B cell (primary cell): Measurements from ENCODE around the gene GCNT2. TPM values are rescaled to one million over a fixed set of nuclear protein-coding genes. Genes with fewer than 3 reads are reported as not detected.

Experiments used
- ATAC-seq: fragments of 200-7000 bp; cut with Tn5 transposase; one replicate; pipeline ENCODE4 v1.10.0; 2021; ENCODE audit warnings: low read depth, mild to moderate bottlenecking, moderate number of reproducible peaks, moderate library complexity
- CTCF ChIA-PET: fragments of 350-600 bp; sonication (Branson Sonifier 250); formaldehyde crosslinking; loops from one replicate; lab custom pipeline; 2021; ENCODE audit warnings: antibody characterized with exemption, inconsistent platforms; lab: Charles Lee
- POLR2A ChIA-PET: fragments of 350-600 bp; sonication (Branson Sonifier 250); formaldehyde crosslinking; loops from one replicate; lab custom pipeline; 2021; ENCODE audit warnings: antibody characterized with exemption; lab: Charles Lee
- DNase-seq: peaks from one replicate; pipeline ENCODE4 v3.0.0; 2013
- H2AFZ ChIP-seq: 2 replicates; pipeline ENCODE4 v1.6.1; 2012; ENCODE audit warnings: mild to moderate bottlenecking, low read depth, low read length; ENCODE audit not compliant: insufficient read depth, poor library complexity, severe bottlenecking
- H3K27ac ChIP-seq, 2 donors: 1 replicate in 1 of 2; 2 replicates in 1 of 2; pipeline ENCODE4 v1.5.1; 2012 to 2013; ENCODE audit warnings: low read length in 2 of 2, mild to moderate bottlenecking in 2 of 2, moderate library complexity in 1 of 2
- H3K27me3 ChIP-seq, 4 experiments: fragments of 200-600 bp in 1 of 4; sonication (generic) in 1 of 4; replicated peaks in 1 of 4; 1 replicate in 2 of 4; 2 replicates in 2 of 4; pipeline versions ENCODE4 v1.6.1 to v1.7.0; 2013 to 2016; ENCODE audit warnings: low read length in 3 of 4, mild to moderate bottlenecking in 2 of 4, mixed read lengths in 1 of 4, moderate library complexity in 1 of 4; ENCODE audit not compliant: insufficient read depth in 4 of 4, control insufficient read depth in 3 of 4; ENCODE audit errors: control extremely low read depth in 1 of 4
- H3K36me3 ChIP-seq, 2 experiments: replicated peaks in 1 of 2; 1 replicate in 1 of 2; 2 replicates in 1 of 2; pipeline versions ENCODE4 v1.6.1 to v1.7.1; 2013; ENCODE audit warnings: low read length in 1 of 2; ENCODE audit not compliant: insufficient read depth in 2 of 2, control insufficient read depth in 1 of 2; ENCODE audit errors: control extremely low read depth in 1 of 2, extremely low read depth in 1 of 2
- H3K4me1 ChIP-seq, 2 donors: fragments of 200-600 bp in 1 of 2; sonication (generic) in 1 of 2; 1 replicate in 1 of 2; 2 replicates in 1 of 2; pipeline versions ENCODE4 v1.5.1 to v1.6.1; 2013 to 2017; ENCODE audit warnings: low read length in 2 of 2; ENCODE audit not compliant: control insufficient read depth in 2 of 2, insufficient read depth in 2 of 2
- H3K4me2 ChIP-seq: replicated peaks from 2 replicates; pipeline ENCODE3; 2012; ENCODE audit warnings: mild to moderate bottlenecking, low read depth, low read length; ENCODE audit not compliant: poor library complexity, severe bottlenecking
- H3K4me3 ChIP-seq, 5 experiments: fragments of 200-600 bp in 1 of 5; sonication (generic) in 1 of 5; 1 replicate in 3 of 5; 2 replicates in 2 of 5; pipeline versions ENCODE4 v1.5.1 to v1.7.0; 2011 to 2016; ENCODE audit warnings: low read length in 4 of 5, mild to moderate bottlenecking in 4 of 5, low read depth in 2 of 5, control low read depth in 1 of 5, moderate library complexity in 1 of 5; ENCODE audit not compliant: insufficient read depth in 1 of 5; ENCODE audit errors: control extremely low read depth in 1 of 5, extremely low read depth in 1 of 5
- H3K79me2 ChIP-seq: fragments of 200-600 bp; sonication (generic); one replicate; pipeline ENCODE4 v1.6.0; 2016; ENCODE audit warnings: low read length; ENCODE audit not compliant: control insufficient read depth, insufficient read depth
- H3K9ac ChIP-seq: fragments of 200-600 bp; sonication (generic); 2 replicates; pipeline ENCODE4 v1.6.1; 2017; ENCODE audit warnings: mild to moderate bottlenecking, low read length, moderate library complexity
- H3K9me3 ChIP-seq, 3 donors: one replicate each; pipeline versions ENCODE4 v1.6.1 to v1.7.1; 2013; ENCODE audit warnings: low read length in 2 of 3; ENCODE audit not compliant: control insufficient read depth in 2 of 3, insufficient read depth in 1 of 3; ENCODE audit errors: control extremely low read depth in 1 of 3
- H4K20me1 ChIP-seq: 2 replicates; pipeline ENCODE4 v1.6.0; 2012; ENCODE audit warnings: mild to moderate bottlenecking, low read length; ENCODE audit not compliant: insufficient read depth, control insufficient read depth, poor library complexity, severe bottlenecking
- H3K27ac Mint-ChIP-seq: one replicate; pipeline ENCODE4 v1.8.0; 2021; ENCODE audit warnings: mixed read lengths
- H3K27me3 Mint-ChIP-seq: one replicate; pipeline ENCODE4 v1.8.0; 2021; ENCODE audit warnings: mixed read lengths
- H3K4me1 Mint-ChIP-seq: one replicate; pipeline ENCODE4 v1.8.0; 2021; ENCODE audit warnings: mixed read lengths
- H3K4me3 Mint-ChIP-seq: one replicate; pipeline ENCODE4 v1.8.0; 2021; ENCODE audit warnings: mixed read lengths
- H3K9me3 Mint-ChIP-seq: one replicate; pipeline ENCODE4 v1.8.0; 2022; ENCODE audit warnings: mixed read lengths; ENCODE audit not compliant: insufficient read depth
- EZH2 ChIP-seq: IDR thresholded peaks from 2 replicates; pipeline ENCODE4 v1.6.1; 2012; ENCODE audit warnings: borderline replicate concordance, low read depth, mild to moderate bottlenecking, moderate library complexity, low read length; ENCODE audit not compliant: insufficient read depth, poor library complexity, severe bottlenecking
- WGBS: methylation state at CpG from one replicate; pipeline ENCODE4 v1.1.5; 2013; ENCODE audit warnings: missing lambda C conversion rate; ENCODE audit not compliant: insufficient coverage; 5-methylcytosine and 5-hydroxymethylcytosine counted together
- intact Hi-C: fragments of 100-400 bp; cut with micrococcal nuclease; formaldehyde crosslinking; loops from one replicate; pipeline ENCODE4 v1.10.0; 2022
- polyA plus RNA-seq: library from polyadenylated mRNA; depleted of rRNA; stranded (reverse); fragments of >200 nt; gene quantifications from 2 replicates; pipeline ENCODE4 v1.2.3, GENCODE V29; 2012
- total RNA-seq, 2 donors: library from RNA; stranded (reverse); fragments of 120-200 nt in 1 of 2; gene quantifications; 1 replicate in 1 of 2; 2 replicates in 1 of 2; pipeline versions ENCODE4 v1.2.3 to v1.2.4, GENCODE V29; 2013 to 2022
- TF ChIP-seq, protein P1 (sequence below): fragments of 200-600 bp; IDR thresholded peaks from one replicate; pipeline ENCODE4 v1.8.0; 2022; ENCODE audit warnings: antibody characterized with exemption, mild to moderate bottlenecking

GCNT2 gene
- total and polyA plus RNA-seq, 2 donors (not counting 1 experiment from before 2014, with no cell fraction given): 6.8 to 32.1 TPM

DNA sequence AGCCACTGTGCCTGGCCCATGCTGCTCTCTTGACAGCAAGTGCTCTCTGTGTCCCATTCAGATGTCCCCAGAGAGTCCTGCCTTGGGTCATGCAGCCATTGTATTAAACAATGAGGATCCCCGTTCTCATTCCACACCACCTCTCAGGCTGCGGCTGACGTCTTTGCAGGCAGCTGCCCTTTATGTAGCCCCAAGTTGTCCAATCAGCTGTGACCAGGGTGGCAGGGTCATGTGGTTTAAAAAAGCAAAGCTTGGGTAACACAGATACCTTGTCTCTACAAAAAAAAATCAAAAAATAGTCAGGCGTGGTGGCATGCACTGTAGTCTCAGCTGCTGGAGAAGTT is 13.2 kb downstream of the GCNT2 start:
- intact Hi-C loops: loop anchor here (1.0 to 10.0 kb wide), 7 partner anchors 160 to 1003 kb away; partner anchors contain the start of genes C6orf52, MAK, PAK1IP1 and SMIM13
- Mint-ChIP-seq H3K9me3 (no peaks in the 10 kb centered on the region), H3K4me1 (peaks cover 80% of the 10 kb centered on the region), H3K27me3 (no peaks in the 10 kb centered on the region), H3K27ac (peak overlapping the region; percentile 95), H3K4me3 (peak overlapping the region; percentile 74)
- Histone ChIP-seq H3K4me1 (peaks cover 67 to 76% of the 10 kb centered on the region in 2 donors), H4K20me1 (no peaks in the 10 kb centered on the region), H2AFZ (no peak overlapping the region), H3K79me2 (peaks cover 66% of the 10 kb centered on the region), H3K4me3 (peak overlapping the region in 2 of 5 experiments; percentile 9 to 63), H3K9me3 (no peaks in the 10 kb centered on the region), H3K4me2 (peak overlapping the region; percentile 87), H3K27ac (peak overlapping the region; percentile 56 to 86), H3K9ac (peak overlapping the region; percentile 52), H3K36me3 (no peaks in the 10 kb centered on the region), H3K27me3 (no peaks in the 10 kb centered on the region)
- DNase-seq (peak; percentile 77), ATAC-seq (peak; percentile 65)
- WGBS: 60% methylated on average over 1 of the region's 4 CpGs
- no peak for TF ChIP-seq EZH2
- TF ChIP-seq, protein P1, sequence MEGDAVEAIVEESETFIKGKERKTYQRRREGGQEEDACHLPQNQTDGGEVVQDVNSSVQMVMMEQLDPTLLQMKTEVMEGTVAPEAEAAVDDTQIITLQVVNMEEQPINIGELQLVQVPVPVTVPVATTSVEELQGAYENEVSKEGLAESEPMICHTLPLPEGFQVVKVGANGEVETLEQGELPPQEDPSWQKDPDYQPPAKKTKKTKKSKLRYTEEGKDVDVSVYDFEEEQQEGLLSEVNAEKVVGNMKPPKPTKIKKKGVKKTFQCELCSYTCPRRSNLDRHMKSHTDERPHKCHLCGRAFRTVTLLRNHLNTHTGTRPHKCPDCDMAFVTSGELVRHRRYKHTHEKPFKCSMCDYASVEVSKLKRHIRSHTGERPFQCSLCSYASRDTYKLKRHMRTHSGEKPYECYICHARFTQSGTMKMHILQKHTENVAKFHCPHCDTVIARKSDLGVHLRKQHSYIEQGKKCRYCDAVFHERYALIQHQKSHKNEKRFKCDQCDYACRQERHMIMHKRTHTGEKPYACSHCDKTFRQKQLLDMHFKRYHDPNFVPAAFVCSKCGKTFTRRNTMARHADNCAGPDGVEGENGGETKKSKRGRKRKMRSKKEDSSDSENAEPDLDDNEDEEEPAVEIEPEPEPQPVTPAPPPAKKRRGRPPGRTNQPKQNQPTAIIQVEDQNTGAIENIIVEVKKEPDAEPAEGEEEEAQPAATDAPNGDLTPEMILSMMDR: no peak
- CTCF ChIA-PET: interaction anchor here (1.7 kb wide), 1 partner anchor 23 kb away, joined by 8 read pairs; no protein-coding TSS in a partner anchor
- POLR2A ChIA-PET: interaction anchor here (0.6 to 1.3 kb wide), 4 partner anchors 160 to 213 kb away, joined by 3 to 7 read pairs (median 4); partner anchors contain the start of genes C6orf52, PAK1IP1 and TMEM14B

DNA sequence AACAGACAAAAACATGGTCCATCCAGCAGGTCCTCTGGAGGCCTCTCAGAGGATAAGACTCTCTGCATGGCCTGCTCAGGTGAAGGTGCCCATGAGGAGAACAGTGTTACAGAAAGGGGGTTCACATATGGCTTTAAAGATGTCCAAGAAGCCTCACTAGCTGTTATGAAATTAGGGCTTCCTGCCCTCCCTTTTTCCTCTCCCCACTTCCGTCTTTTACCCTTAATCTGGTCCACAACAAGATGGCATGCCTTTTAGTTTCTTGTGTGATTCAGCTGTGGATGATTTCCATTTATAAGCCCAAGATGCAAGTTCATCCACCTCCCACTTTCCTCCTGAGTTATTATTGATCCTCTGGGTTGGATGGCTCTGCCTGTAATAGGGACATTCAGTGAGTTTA is 14.0 kb downstream of the GCNT2 start:
- ChIA-PET POLR2A (interaction anchor here (1.0 to 1.3 kb wide), 5 partner anchors 15 to 188 kb away, joined by 3 to 5 read pairs (median 4); partner anchors contain the start of genes C6orf52, PAK1IP1 and TMEM14C), CTCF (interaction anchor here (0.6 to 1.7 kb wide), 2 partner anchors 24 to 112 kb away, joined by 4 to 8 read pairs; no protein-coding TSS in a partner anchor)
- peak; percentile 58 for DNase-seq
- H3K27me3 Mint-ChIP-seq: no peaks in the 10 kb centered on the region
- Histone ChIP-seq H3K9me3 (no peaks in the 10 kb centered on the region), H3K9ac (peak overlapping the region; percentile 67), H3K36me3 (no peaks in the 10 kb centered on the region), H3K4me1 (peaks cover 68 to 75% of the 10 kb centered on the region in 2 donors), H2AFZ (no peak overlapping the region), H3K4me3 (peak overlapping the region in 2 of 5 experiments; percentile 54 to 63), H3K79me2 (peaks cover 72% of the 10 kb centered on the region), H3K4me2 (peak overlapping the region; percentile 87), H3K27me3 (no peaks in the 10 kb centered on the region), H3K27ac (peak overlapping the region; percentile 80 to 86), H4K20me1 (no peaks in the 10 kb centered on the region)
- intact Hi-C loops: loop anchor here (2.0 to 10.0 kb wide), 2 partner anchors 304 to 930 kb away; partner anchors contain the start of gene MAK
- WGBS: no CpG with 5 or more reads among the region's 1 CpG
- H3K9me3 Mint-ChIP-seq: no peaks in the 10 kb centered on the region
- TF ChIP-seq, protein P1: no peak
- TF ChIP-seq EZH2: no peak
- ATAC-seq: no peak
- peak overlapping the region; percentile 95 for H3K27ac Mint-ChIP-seq
- peak overlapping the region; percentile 74 for H3K4me3 Mint-ChIP-seq
- H3K4me1 Mint-ChIP-seq: peaks cover 81% of the 10 kb centered on the region
